Measurements from ENCODE around the gene LGALS9.

- TF ChIP-seq CTCF (IDR thresholded peaks at IDR 0.05; ENCODE audit: low read length) = no peak
- no peak for TF ChIP-seq EZH2 (IDR thresholded peaks at IDR 0.05; ENCODE audit: borderline replicate concordance, low read length)
These were observed 22.4 kb upstream of the LGALS9 start for GRCh38 chr17:27608328-27609230.
